CD4-positive, alpha-beta T cell treated with Interleukin-21 for 1 hour (primary cell): ENCODE data around the gene BLM.

Source experiments
- DNase-seq: peaks from one replicate; pipeline ENCODE4 v3.0.0-alpha.2; 2020

The BLM gene

DNA sequence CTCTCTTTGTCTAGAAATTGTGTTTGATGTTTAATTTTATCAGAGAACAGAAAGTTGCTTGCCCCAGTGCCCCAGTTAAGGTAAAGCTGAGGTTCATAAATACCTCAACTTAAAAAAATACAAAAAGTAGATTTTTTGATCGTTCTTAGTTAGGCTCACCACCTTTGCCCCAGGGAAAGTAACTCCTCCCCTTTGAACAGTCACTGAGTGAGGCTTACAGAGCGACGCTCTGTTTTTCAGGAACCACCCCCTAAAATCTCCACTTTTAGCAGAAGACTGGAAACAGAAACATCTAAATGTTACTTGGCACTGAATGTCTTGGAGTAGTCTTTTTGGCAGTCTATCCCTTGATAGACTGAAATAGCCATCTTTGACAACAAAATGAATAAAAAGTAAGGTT is 24.9 kb downstream of the BLM start:
- no peak for DNase-seq

DNA sequence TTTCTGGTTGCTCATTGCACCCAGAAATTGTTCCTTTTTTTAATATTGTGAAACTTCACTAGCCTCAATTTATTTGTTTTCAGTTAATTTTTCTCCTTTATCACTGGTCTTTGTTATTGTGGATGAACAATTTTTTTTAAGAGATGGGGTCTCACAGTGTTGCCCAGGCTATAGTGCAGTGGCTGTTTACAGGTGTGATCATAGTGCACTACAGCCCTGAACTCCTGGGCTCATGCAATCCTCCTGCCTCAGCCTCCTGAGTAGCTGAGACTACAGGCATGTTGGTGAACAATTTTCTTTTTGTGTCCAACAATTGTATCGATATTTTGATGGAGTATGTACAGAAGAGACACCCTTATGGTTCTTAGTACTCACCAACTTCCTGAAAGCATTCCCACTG is 26.3 kb downstream of the BLM start:
- DNase-seq, result no peak

DNA sequence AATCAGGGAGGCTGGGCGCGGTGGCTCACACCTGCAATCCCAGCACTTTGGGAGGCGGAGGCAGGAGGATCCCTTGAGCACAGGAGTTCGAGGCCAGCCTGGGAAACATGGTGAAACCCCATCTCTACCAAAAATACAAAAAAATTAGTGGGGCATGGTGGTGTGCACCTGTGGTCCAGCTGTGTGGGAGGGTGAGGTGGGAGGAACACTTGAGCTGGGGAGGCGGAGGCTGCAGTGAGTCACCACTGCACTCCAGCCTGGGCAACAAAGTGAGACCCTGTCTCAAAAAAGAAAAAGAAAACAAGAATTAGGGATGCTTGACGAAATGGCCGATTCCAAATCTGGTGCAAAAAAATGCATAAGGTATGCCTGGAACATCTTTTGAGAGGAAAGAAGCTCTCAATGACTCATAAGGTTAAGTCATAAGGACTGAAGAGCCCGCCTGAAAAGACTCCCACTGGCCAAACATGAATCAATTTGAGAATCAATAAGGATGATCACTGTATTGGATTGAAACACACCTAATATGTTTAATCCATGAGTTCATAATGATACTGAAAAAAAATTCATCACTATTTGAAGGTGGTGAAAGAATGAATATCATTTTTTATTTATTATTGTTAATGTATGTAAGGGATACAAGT is 27.7 kb downstream of the BLM start:
- no peak for DNase-seq

DNA sequence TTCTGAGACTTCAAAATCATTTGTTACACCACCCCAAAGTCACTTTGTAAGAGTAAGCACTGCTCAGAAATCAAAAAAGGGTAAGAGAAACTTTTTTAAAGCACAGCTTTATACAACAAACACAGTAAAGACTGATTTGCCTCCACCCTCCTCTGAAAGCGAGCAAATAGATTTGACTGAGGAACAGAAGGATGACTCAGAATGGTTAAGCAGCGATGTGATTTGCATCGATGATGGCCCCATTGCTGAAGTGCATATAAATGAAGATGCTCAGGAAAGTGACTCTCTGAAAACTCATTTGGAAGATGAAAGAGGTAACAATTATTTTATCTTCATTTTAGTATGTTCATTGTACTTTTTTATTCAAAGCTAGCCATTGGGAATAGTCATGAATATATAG is 32.6 kb downstream of the BLM start:
- DNase-seq, result no peak

DNA sequence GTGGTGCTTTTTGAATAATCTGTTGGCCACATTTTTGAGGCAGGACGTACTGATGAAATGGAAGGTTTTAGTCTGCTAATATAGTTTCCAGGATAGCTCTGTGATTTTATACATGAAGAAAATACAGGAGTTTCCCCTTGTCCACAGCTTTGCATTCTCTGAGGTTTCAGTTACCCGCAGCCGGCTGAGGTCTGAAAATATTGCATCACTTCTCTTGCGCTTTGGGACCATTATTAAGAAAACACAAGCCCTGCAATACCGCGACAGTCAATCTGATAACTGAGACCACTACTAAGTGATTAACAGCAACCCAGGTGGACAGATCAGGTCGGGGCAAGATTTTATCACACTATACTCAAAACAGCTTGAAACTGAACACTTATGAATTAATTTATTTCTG is 33.0 kb downstream of the BLM start:
- DNase-seq, result peak; percentile 23

DNA sequence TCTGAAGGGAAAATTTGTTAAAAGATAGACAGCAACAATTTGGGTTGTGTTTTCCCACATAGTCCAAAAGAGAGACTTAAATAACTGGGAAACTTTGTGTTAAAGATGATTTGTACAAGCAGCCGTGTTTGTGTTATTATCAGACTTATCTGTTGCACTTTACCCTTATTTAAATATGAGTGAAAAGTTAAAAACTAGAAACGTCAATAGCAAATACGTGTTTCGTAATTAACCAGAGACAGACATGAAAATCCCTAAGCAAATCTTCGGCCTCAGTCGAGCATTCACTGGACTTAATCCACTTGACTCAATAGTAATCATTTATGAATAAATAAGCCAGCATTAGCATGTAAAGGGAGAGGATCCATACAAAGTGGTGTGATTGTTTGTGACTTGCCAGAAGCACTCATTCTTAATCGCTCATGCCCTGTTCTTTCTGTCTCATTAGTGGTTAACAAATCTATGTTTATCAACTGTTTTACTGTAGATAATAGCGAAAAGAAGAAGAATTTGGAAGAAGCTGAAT is 34.2 kb downstream of the BLM start:
- DNase-seq, result no peak

DNA sequence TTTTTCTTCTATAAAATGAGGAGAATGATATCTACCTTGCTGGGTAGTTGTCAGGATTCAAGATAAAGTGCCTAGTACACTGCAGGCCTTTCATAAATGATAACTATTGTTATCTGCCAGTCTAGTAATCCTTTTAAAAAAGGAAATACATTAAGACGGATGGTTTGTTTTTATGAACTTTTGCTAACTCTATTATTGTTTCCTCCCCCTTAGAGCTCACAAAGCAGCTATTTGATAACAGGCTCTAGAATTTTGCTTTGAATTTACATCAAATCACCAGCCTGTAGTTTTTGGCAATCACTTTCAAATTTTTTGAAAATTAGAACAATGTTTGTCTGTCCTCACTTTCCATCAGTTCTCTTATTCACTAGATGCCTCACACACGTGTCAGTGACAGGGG is 39.8 kb downstream of the BLM start:
- DNase-seq, result no peak

DNA sequence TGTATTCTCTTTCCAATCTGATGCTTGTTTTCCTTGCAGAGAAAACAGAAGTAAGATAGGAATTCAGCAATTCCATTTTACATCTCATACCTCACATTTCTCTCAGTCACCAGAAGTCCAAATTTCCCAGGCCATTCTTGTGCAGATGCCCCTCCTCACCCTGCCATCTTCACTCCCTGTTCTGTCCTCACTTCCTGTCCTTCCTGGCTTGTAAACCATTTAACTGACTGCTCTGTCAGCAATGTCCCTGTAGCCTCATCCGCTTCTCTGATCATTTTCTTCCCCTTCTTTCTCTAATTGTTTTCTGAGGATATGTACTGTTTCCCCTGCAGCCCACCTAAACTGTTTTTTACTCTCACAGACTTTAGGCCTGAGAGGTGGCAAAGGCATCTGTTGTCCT is 40.3 kb downstream of the BLM start:
- no peak for DNase-seq

DNA sequence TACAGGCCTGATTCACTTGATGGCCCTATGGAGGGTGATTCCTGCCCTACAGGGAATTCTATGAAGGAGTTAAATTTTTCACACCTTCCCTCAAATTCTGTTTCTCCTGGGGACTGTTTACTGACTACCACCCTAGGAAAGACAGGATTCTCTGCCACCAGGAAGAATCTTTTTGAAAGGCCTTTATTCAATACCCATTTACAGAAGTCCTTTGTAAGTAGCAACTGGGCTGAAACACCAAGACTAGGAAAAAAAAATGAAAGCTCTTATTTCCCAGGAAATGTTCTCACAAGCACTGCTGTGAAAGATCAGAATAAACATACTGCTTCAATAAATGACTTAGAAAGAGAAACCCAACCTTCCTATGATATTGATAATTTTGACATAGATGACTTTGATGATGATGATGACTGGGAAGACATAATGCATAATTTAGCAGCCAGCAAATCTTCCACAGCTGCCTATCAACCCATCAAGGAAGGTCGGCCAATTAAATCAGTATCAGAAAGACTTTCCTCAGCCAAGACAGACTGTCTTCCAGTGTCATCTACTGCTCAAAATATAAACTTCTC is 43.6 kb downstream of the BLM start:
- DNase-seq, result no peak

DNA sequence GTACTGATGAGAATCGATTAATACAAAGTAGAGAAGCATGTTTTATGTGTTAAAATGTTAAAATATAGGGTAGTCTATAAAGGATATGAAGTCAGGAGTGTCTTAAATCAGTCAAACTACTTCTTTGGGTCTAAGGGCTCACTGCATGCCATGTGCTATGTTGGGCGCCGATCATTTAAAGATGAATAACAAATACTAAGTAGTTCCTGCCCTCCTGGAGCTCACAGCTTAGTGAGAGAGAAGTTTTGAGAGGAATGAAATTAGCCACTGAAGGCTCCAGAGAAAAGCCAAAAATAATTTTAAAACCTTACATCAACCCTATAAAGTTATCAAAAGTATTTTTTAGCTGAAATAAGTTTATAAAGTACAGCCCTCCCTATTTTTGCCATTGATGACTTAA is 44.5 kb downstream of the BLM start:
- DNase-seq, result no peak

DNA sequence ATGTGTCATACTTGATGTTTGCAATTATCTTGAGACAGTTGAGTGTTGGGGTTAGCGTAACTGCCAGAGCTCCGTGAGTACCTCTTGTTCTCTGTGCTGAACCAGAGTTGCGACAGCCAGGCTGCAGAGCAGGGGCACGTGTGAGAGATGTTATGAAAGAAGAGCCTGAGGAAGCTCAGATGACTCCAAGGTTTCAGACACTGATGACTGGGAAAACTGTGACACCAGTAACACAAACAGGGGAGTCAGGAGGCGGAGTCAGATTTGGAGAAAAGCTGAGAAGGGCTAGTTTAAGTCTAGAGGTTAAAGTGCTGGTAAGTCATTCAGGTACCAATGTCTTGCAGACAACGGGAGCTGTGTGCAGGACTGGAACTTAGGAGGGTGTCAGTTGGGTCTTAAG is 45.0 kb downstream of the BLM start:
- no peak for DNase-seq

DNA sequence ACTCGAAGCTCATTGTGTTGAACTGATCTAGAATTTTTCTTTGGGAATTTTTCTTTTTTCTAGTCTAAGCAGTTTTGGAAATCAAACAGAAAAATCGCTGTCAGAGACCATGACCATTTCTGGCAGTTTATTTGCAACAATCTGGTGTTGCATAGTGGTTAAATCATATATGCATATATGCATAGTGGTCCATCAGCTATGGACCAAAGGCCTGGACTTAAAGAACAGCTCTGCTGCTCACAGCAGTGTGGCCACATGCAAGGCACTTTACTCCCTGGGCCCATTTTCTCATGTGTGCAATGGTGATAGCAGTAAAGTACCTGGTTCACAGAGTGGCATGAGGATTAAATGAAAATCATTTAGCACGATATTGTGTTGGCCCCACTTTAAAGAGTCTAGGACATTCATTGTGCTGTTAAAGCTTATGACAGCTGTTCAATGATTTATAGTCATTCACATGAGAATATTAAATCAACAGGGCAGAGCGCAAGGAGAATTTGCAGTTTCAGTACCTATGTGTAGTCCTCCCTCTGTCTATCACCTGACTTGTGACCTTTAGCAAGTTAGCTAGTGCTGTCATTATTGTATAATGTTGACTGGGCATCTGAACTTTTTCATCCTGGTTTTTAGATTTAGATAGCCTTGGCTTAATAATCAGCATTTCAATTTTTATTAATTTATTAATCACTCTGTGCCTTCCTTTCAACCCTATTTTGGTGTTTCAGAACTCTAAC is 46.4 kb downstream of the BLM start:
- DNase-seq, result no peak

DNA sequence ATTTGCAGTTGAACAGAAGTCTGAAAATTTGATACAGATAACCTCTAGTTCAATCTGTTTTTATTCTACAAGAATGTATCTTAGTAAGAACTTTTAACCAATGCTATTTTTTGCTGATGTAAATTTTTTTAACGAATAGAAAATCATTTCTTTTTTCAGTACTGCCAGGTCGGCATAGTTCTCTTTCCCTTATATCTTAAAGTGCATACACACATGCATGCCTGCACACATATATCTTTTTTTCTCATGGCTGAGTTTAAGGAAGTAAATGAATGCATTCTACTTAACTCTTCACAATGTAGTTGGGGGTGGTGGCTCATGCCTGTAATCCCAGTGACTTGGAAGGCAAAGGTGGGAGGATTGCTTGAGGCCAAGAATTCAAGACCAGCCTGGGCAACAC is 48.4 kb downstream of the BLM start:
- DNase-seq, result no peak

DNA sequence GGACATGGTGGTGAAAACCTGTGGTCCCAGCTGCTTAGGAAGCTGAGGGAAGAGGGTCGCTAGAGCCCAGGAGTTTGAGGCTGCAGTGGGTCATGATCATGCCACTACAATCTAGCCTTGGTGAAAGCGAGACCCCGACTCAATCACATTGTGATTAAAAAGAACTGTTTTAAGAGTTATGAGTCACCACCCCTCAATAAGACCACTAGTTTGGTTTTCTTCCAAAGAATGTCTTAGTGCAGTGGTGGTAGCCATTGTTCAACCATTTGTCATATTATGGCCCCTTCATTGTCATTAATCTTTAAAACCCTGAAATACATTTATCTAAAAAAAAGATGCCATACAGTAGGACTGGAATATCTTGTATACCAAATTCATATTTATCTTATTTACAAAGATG is 48.8 kb downstream of the BLM start:
- DNase-seq, result no peak

DNA sequence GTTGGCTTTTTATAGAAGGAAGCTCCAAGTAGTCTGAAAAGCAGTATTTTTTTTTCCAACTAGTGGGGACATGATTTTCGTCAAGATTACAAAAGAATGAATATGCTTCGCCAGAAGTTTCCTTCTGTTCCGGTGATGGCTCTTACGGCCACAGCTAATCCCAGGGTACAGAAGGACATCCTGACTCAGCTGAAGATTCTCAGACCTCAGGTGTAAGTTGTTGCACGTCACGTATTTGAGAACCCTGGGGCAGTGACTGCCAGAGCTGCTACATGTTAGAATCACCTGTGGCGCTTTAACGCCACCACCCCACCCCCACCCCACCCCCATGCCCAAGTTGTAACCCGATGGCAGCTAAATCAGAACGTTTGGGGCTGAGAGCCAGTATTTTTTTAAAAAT is 52.2 kb downstream of the BLM start:
- DNase-seq, result no peak

DNA sequence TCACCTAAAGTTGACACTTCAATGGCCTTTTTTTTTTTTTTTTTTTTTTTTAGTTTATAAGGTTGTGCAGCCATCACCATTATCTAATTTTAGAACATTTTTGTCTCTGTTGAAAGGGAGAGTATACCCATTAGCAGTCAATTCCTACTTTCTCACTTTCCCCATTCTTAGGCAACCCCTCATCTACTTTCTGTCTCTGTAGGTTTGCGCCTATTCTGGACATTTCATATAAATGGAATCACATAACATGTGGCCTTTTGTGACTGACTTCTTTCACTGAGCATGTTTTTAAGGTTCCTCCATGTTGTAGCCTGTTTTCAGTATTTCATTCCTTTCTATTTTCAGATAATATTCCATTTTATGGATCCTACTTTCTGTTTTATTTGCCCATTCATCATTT is 56.3 kb downstream of the BLM start:
- no peak for DNase-seq

DNA sequence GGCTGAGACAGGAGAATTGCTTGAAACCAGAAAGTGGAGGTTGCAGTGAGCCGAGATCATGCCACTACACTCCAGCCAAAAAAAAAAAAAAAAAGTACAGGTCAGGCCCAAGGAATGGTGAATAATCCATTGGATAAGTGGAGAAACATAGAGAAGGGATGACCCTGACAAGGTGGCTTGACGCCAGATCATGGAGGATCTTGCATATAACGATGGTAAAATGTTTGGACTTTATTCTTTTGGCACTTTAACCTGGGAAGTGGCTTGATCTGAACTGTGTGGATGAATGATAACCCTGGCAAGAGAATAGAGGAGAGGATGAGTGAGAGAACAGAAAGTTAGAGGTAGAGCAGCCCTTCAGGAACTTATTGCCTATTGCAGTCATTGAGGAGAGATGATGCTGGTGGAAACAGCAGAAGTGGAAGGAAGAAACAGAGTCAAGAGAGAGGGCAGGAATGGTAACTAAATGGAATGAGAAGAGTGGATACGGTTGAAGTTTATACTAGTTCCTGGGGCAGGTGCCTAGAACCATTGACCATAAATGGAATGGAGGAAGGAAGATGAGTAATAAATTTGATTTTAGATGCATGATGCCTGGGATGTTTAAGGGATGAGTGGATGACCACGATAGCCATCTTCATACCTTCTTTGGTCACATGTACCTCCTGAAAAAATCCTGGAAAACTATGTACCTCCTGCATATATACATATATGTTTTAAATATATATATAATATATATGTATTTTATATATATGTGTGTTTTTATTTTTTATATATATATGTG is 57.8 kb downstream of the BLM start:
- DNase-seq, result no peak

DNA sequence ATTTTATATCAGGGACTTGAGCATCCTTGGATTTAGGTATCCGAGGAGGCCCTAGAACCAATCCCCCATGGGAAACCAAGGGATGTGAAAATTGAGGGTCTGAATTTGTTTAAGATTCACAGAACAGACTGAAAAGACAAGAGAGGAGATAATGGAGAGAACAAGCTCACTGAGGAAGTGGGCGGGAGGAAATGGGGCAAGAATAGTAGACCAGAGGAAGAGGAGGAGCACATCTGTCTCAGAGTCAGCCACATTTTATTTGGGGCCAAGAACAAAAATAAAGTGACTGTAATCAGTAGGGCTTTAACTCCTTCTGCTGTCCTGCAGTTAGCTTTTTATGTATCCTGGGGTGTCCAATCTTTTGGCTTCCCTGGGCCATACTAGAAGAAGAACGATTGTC is 63.8 kb downstream of the BLM start:
- peak; percentile 11 for DNase-seq

DNA sequence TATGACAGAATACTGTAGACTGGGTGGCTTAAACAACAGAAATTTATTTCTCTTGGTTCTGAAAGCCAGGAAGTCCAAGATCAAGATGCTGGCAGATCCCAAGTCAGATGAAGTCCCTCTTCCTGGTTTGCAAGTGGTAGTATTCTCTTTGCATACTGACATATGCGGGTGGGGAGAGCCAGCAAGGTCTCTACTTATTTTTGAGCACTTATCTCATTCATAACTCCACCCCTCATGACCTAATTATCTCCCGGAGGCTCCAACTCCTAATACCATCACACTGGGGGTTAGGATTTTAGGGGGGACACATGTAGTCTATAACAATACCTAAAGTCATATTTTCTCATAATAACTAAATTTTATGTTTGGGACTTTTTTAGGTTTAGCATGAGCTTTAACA is 65.3 kb downstream of the BLM start:
- no peak for DNase-seq

DNA sequence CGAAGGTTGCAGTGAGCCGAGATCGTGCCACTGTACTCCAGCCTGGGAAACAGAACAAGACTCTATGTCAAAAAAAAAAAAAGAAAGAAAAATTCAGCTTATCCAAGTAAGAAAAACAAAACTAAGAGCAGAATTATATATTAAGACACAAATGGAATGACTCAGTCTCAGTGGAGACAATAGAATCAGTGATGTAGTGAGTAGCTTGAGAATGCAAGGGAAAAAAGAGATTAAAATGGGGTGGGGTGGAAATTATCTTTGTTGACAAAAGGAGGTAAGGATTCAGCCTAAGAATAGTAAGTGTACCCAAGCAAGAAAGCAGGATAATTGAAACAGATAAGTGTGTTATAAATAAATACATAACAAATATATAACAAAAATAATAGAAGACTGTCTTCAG is 70.7 kb downstream of the BLM start:
- no peak for DNase-seq

DNA sequence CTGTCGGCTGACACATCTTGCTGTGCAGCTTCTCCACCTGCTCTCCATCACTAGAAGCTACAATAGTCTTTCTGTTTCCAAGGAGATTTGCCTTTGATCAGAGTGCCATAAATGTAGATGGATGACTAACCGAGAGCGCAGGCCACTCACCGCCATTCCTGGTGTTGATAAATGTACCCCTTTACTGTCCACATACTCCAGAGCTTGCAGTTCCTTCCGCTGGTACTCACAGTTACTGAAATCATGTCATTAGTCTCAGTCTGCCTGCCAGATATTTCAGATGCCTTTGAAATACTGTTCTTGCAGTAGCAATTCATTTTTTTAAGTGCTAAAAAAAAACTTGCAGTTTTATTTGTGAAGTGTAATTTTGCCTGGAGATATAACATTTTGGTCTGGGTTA is 72.3 kb downstream of the BLM start:
- DNase-seq, result no peak

DNA sequence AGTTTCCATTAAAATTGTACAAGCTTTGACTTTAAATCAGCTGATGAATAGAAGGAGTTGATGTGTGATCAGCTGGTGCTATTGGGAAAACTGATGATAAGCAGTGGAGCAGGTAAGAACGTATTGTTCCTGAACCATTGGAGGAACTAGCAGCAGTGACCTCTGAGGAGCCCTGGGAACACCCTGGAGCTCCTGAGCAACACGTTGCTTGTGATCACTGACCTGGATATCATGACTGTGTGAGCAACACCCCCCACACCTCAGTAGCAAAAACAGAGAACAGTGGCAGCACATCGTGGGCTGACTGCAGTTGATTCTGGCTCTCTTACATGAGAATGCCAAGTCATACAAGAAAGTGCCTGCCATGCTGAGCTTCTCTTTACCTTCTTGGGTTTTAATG is 72.9 kb downstream of the BLM start:
- DNase-seq, result no peak

DNA sequence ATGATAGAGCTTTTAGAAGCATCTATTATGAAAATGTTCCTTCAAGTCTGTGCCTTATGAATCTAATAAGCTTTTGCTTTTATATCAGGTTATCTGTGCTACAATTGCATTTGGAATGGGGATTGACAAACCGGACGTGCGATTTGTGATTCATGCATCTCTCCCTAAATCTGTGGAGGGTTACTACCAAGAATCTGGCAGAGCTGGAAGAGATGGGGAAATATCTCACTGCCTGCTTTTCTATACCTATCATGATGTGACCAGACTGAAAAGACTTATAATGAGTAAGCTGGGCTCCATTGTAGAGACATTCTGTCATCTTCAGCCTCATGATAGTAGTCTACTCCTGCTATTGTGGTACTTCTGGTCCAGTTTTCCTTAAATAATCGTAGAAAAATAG is 73.4 kb downstream of the BLM start:
- no peak for DNase-seq

DNA sequence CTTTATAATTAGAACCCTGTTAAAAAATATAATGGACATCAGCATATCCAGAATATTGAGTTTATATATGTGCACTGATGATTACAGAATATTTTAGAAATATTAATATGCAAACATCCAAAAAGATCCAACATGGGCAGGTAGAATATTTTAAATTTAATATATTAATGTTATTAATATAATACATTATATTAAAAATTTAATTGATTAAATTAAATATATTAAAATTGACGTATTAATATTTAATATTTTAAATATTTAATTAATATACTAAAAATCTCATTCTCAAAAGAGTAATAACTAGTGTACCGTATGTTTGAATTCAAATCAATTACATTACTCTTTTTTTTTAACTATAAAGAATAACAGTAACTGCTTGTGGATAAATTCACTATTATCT is 77.4 kb downstream of the BLM start:
- DNase-seq, result no peak
